RWPE2 (cell line): Measurements from ENCODE around the gene MAP3K20.

ENCODE experiments used
- ATAC-seq: fragments of 200-7000 bp; cut with Tn5 transposase; 3 replicates; pipeline ENCODE4 v1.9.1; 2021; ENCODE audit warnings: low read depth
- DNase-seq: peaks from one replicate; pipeline ENCODE4 v3.0.0-alpha.2; 2020; ENCODE audit warnings: low spot score
- H3K27ac ChIP-seq: fragments of 450-650 bp; 2 replicates; pipeline ENCODE4 v1.5.1; 2017; ENCODE audit warnings: mild to moderate bottlenecking; ENCODE audit not compliant: poor library complexity, severe bottlenecking
- H3K27me3 ChIP-seq: fragments of 250-450 bp; sonication (Bioruptor Pico); 2 replicates; pipeline ENCODE4 v1.5.1; 2021; ENCODE audit warnings: mild to moderate bottlenecking, moderate library complexity; ENCODE audit not compliant: insufficient read depth, poor library complexity, severe bottlenecking
- H3K36me3 ChIP-seq: fragments of 250-450 bp; sonication (Bioruptor Pico); 2 replicates; pipeline ENCODE4 v1.5.1; 2020; ENCODE audit warnings: low read depth, mild to moderate bottlenecking, moderate library complexity
- H3K4me1 ChIP-seq: fragments of 250-450 bp; sonication (Bioruptor Pico); 2 replicates; pipeline ENCODE4 v1.5.1; 2021; ENCODE audit warnings: mild to moderate bottlenecking, moderate library complexity; ENCODE audit not compliant: insufficient read depth, poor library complexity, severe bottlenecking
- H3K4me3 ChIP-seq: fragments of 250-450 bp; sonication (Bioruptor Pico); 2 replicates; pipeline ENCODE4 v1.5.1; 2021; ENCODE audit warnings: mild to moderate bottlenecking, moderate library complexity; ENCODE audit not compliant: severe bottlenecking
- H3K9me3 ChIP-seq: fragments of 250-450 bp; sonication (Bioruptor Pico); 2 replicates; pipeline ENCODE4 v1.5.1; 2021; ENCODE audit warnings: mild to moderate bottlenecking, moderate library complexity; ENCODE audit not compliant: severe bottlenecking
- TF ChIP-seq, protein P1 (sequence below): fragments of 450-650 bp; IDR thresholded peaks from one replicate; pipeline ENCODE4 v1.5.1; 2017; ENCODE audit warnings: mild to moderate bottlenecking, moderate library complexity; ENCODE audit not compliant: poor library complexity, severe bottlenecking

The MAP3K20 gene

GRCh38 chr2:173264151-173264550 lies 188.5 kb downstream of the MAP3K20 start:
- TF ChIP-seq, protein P1, sequence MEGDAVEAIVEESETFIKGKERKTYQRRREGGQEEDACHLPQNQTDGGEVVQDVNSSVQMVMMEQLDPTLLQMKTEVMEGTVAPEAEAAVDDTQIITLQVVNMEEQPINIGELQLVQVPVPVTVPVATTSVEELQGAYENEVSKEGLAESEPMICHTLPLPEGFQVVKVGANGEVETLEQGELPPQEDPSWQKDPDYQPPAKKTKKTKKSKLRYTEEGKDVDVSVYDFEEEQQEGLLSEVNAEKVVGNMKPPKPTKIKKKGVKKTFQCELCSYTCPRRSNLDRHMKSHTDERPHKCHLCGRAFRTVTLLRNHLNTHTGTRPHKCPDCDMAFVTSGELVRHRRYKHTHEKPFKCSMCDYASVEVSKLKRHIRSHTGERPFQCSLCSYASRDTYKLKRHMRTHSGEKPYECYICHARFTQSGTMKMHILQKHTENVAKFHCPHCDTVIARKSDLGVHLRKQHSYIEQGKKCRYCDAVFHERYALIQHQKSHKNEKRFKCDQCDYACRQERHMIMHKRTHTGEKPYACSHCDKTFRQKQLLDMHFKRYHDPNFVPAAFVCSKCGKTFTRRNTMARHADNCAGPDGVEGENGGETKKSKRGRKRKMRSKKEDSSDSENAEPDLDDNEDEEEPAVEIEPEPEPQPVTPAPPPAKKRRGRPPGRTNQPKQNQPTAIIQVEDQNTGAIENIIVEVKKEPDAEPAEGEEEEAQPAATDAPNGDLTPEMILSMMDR = no peak
- Histone ChIP-seq H3K27ac (no peak overlapping the region), H3K4me3 (no peak overlapping the region), H3K36me3 (peaks cover 35% of the 10 kb centered on the region), H3K27me3 (no peaks in the 10 kb centered on the region), H3K4me1 (no peaks in the 10 kb centered on the region), H3K9me3 (no peaks in the 10 kb centered on the region)
- DNase-seq (no peak), ATAC-seq (no peak)

GRCh38 chr2:173264603-173265366 lies 189.1 kb downstream of the MAP3K20 start:
- ATAC-seq = no peak
- no peaks in the 10 kb centered on the region for H3K9me3 ChIP-seq
- no peaks in the 10 kb centered on the region for H3K27me3 ChIP-seq
- H3K4me3 ChIP-seq = no peak overlapping the region
- peaks cover 29% of the 10 kb centered on the region for H3K36me3 ChIP-seq
- no peaks in the 10 kb centered on the region for H3K4me1 ChIP-seq
- TF ChIP-seq, protein P1 = no peak
- H3K27ac ChIP-seq = no peak overlapping the region
- DNase-seq = no peak

GRCh38 chr2:173271135-173271534 lies 195.5 kb downstream of the MAP3K20 start:
- H3K27ac ChIP-seq = no peak overlapping the region
- H3K4me1 ChIP-seq = peaks cover 8% of the 10 kb centered on the region
- DNase-seq = no peak
- no peaks in the 10 kb centered on the region for H3K9me3 ChIP-seq
- ATAC-seq = no peak
- peaks cover 9% of the 10 kb centered on the region; the same call in 1 of the 2 replicates for H3K36me3 ChIP-seq
- TF ChIP-seq, protein P1 = no peak
- no peak overlapping the region for H3K4me3 ChIP-seq
- no peaks in the 10 kb centered on the region for H3K27me3 ChIP-seq

DNA sequence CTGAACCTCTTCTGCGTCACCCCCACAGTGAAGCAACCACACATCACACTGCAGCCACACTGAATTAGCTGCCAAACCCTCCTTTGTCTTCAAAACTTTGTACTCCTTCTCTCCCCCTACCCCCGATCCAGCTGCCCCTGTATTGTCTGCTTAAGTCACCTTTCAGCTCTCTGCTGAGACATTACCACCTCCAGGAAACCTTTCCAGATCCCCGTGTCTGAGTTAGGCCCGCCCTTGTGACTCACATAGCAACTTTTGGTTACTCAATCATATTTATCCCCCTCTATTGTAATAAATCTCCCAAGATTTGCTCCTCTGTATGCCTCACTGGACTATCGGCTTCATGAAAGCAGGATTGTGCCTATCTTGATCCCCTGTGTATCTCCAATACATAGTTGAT lies 196.2 kb downstream of the MAP3K20 start:
- H3K27me3 ChIP-seq = no peaks in the 10 kb centered on the region
- H3K9me3 ChIP-seq = no peaks in the 10 kb centered on the region
- DNase-seq = no peak
- peaks cover 8% of the 10 kb centered on the region; the same call in 1 of the 2 replicates for H3K36me3 ChIP-seq
- peaks cover 8% of the 10 kb centered on the region for H3K4me1 ChIP-seq
- H3K4me3 ChIP-seq = no peak overlapping the region
- TF ChIP-seq, protein P1 = no peak
- ATAC-seq = peak; percentile 92
- H3K27ac ChIP-seq = no peak overlapping the region

- no peak overlapping the region for H3K4me3 ChIP-seq
- no peak for ATAC-seq
- peaks cover 8% of the 10 kb centered on the region for H3K4me1 ChIP-seq
- no peaks in the 10 kb centered on the region for H3K36me3 ChIP-seq
- no peak overlapping the region for H3K27ac ChIP-seq
- TF ChIP-seq, protein P1 = no peak
- no peaks in the 10 kb centered on the region for H3K9me3 ChIP-seq
- H3K27me3 ChIP-seq = no peaks in the 10 kb centered on the region
- no peak for DNase-seq
Observed at GRCh38 chr2:173272849-173273248, 197.2 kb downstream of the MAP3K20 start.
